ENCODE data around the gene DOK7. TPM values are rescaled to one million over a fixed set of nuclear protein-coding genes. Genes with fewer than 3 reads are reported as not detected.
"Not testable (repeated sequence)": the region's sequence is repeated elsewhere in the genome, so short reads cannot be mapped to it uniquely, and the experiment has no call there.

Gene DOK7
- total and polyA plus RNA-seq, 3 donors from 2014 or later, result 9.3 to 29.5 (median 22.9) TPM

- 91 to 94% methylated on average over 12 to 16 of the region's 16 CpGs for WGBS, 2 donors
- Histone ChIP-seq H3K4me3 (no peak overlapping the region), H3K27ac (no peak overlapping the region), H3K9me3 (no peaks in the 10 kb centered on the region), H3K36me3 (ENCODE audit: low read depth, missing control alignments) (no peaks in the 10 kb centered on the region), H3K4me1 (no peaks in the 10 kb centered on the region), H3K27me3 (no peaks in the 10 kb centered on the region)
- intact Hi-C loops (cut with DNase I; ENCODE audit: low total_unique reads), result no loop called here
- no peak for DNase-seq
- TF ChIP-seq, protein P1, sequence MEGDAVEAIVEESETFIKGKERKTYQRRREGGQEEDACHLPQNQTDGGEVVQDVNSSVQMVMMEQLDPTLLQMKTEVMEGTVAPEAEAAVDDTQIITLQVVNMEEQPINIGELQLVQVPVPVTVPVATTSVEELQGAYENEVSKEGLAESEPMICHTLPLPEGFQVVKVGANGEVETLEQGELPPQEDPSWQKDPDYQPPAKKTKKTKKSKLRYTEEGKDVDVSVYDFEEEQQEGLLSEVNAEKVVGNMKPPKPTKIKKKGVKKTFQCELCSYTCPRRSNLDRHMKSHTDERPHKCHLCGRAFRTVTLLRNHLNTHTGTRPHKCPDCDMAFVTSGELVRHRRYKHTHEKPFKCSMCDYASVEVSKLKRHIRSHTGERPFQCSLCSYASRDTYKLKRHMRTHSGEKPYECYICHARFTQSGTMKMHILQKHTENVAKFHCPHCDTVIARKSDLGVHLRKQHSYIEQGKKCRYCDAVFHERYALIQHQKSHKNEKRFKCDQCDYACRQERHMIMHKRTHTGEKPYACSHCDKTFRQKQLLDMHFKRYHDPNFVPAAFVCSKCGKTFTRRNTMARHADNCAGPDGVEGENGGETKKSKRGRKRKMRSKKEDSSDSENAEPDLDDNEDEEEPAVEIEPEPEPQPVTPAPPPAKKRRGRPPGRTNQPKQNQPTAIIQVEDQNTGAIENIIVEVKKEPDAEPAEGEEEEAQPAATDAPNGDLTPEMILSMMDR (IDR thresholded peaks at IDR 0.05), result no peak
These were observed 47.4 kb downstream of the DOK7 start for GRCh38 chr4:3510481-3510880.

- no peak overlapping the region for H3K27ac ChIP-seq
- no peaks in the 10 kb centered on the region for H3K36me3 ChIP-seq (ENCODE audit: low read depth, missing control alignments)
- intact Hi-C loops (cut with DNase I; ENCODE audit: low total_unique reads), result no loop called here
- no peaks in the 10 kb centered on the region for H3K9me3 ChIP-seq
- no peaks in the 10 kb centered on the region for H3K27me3 ChIP-seq
- no peak overlapping the region for H3K4me3 ChIP-seq
- TF ChIP-seq, protein P1 (IDR thresholded peaks at IDR 0.05), result no peak
- DNase-seq, result no peak
- WGBS, 2 donors, result 89 to 97% methylated on average over 4 to 6 of the region's 6 CpGs
- H3K4me1 ChIP-seq, result no peaks in the 10 kb centered on the region
These were observed 48.1 kb downstream of the DOK7 start for GRCh38 chr4:3511187-3511586.

DNA sequence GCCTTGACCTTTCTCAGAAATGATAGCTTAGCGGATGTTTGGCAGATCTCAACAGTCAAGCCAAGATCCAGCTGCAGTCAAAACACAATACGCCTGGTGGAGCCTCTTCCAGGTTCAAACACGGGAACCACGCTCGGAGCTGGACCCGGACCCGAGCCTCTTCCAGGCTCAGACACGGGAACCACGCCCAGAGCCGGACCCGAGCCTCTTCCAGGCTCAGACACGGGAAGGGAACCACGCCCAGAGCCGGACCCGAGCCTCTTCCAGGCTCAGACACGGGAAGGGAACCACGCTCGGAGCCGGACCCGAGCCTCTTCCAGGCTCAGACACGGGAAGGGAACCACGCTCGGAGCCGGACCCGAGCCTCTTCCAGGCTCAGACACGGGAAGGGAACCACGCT, 48.5 kb downstream of the DOK7 start:
- DNase-seq; H3K27me3 ChIP-seq; intact Hi-C loops (cut with DNase I; ENCODE audit: low total_unique reads); H3K36me3 ChIP-seq (ENCODE audit: low read depth, missing control alignments); H3K4me3 ChIP-seq; H3K27ac ChIP-seq; H3K4me1 ChIP-seq; H3K9me3 ChIP-seq: not testable (repeated sequence)
- WGBS, 2 donors, result 91 to 98% methylated on average over 15 to 21 of the region's 27 CpGs

GRCh38 chr4:3512279-3512678, 49.2 kb downstream of the DOK7 start:
- no peak for TF ChIP-seq POLR2A (IDR thresholded peaks at IDR 0.05)
- no peaks in the 10 kb centered on the region for H3K36me3 ChIP-seq (ENCODE audit: low read depth, missing control alignments)
- 86 to 94% methylated on average over 13 of the region's 13 CpGs for WGBS, 2 donors
- no peak overlapping the region for H3K27ac ChIP-seq
- H3K4me3 ChIP-seq, result no peak overlapping the region
- intact Hi-C loops (cut with DNase I; ENCODE audit: low total_unique reads), result no loop called here
- H3K27me3 ChIP-seq, result no peaks in the 10 kb centered on the region
- H3K9me3 ChIP-seq, result no peaks in the 10 kb centered on the region
- no peaks in the 10 kb centered on the region for H3K4me1 ChIP-seq
- no peak for DNase-seq

- Histone ChIP-seq H3K4me1 (no peaks in the 10 kb centered on the region), H3K27ac (no peak overlapping the region), H3K4me3 (no peak overlapping the region), H3K27me3 (no peaks in the 10 kb centered on the region), H3K36me3 (ENCODE audit: low read depth, missing control alignments) (no peaks in the 10 kb centered on the region), H3K9me3 (no peaks in the 10 kb centered on the region)
- no peak for DNase-seq
- WGBS, 2 donors, result 92 to 95% methylated on average over 7 to 22 of the region's 22 CpGs
- intact Hi-C loops (cut with DNase I; ENCODE audit: low total_unique reads), result no loop called here
- no peak for TF ChIP-seq POLR2A (IDR thresholded peaks at IDR 0.05)
- TF ChIP-seq, protein P1 (IDR thresholded peaks at IDR 0.05), result no peak
These were observed 49.6 kb downstream of the DOK7 start for GRCh38 chr4:3512719-3513118.

DNA sequence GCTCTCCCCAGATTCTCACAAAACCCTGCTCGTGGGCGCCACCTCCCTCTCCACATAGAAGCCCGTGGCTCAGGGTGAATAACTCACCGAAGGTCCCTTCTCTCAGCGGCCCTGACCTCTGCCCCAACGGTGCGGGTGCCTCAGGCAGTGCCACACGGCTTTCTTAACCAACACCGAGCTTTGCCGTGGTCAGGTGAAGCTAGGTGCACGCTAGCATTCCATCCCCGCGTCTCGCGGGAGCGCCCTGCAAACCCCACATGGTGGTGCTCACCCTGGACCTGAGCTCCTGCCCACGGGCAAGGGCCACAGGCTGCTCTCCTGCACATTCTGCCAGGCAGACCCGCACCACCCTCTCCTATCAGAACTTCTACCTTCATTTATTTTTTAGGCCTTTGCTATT, 50.7 kb downstream of the DOK7 start:
- intact Hi-C loops (cut with DNase I; ENCODE audit: low total_unique reads), result no loop called here
- Histone ChIP-seq H3K9me3 (no peaks in the 10 kb centered on the region), H3K27ac (no peak overlapping the region), H3K27me3 (no peaks in the 10 kb centered on the region), H3K4me3 (no peak overlapping the region), H3K4me1 (no peaks in the 10 kb centered on the region), H3K36me3 (ENCODE audit: low read depth, missing control alignments) (no peaks in the 10 kb centered on the region)
- 88 to 92% methylated on average over 18 of the region's 18 CpGs for WGBS, 2 donors
- TF ChIP-seq, protein P1 (IDR thresholded peaks at IDR 0.05), result no peak
- no peak for TF ChIP-seq POLR2A (IDR thresholded peaks at IDR 0.05)
- no peak for DNase-seq

Data from testis (tissue), 3 donors.